Esophagus mucosa (tissue), 1 donor: ENCODE data around the gene CNN3. TPM values are rescaled to one million over a fixed set of nuclear protein-coding genes. Genes with fewer than 3 reads are reported as not detected.
A peak's percentile ranks its signal among the peaks of the same experiment; 100 is the strongest.

ENCODE experiments used
- ATAC-seq: fragments of 200-7000 bp; cut with Tn5 transposase; one replicate; pipeline ENCODE4 v1.9.1; 2020
- total RNA-seq: library from RNA; stranded (reverse); gene quantifications from one replicate; pipeline ENCODE4 v1.2.4, GENCODE V29; 2023
- donor health status: DM: yes; HTN: yes; CAD: no.

The CNN3 gene
- 136 TPM for total RNA-seq

GRCh38 chr1:94926915-94927404, at the start of gene CNN3:
TSS of gene CNN3 (minus strand) at chr1:94927110. CDS start at chr1:94926894, 216 bp downstream.
- peak; percentile 95 for ATAC-seq

GRCh38 chr1:94974824-94975223, 47.9 kb upstream of the CNN3 start:
- peak; percentile 79 for ATAC-seq

- no peak for ATAC-seq
These were observed 47.3 kb upstream of the CNN3 start for GRCh38 chr1:94974241-94974640.

GRCh38 chr1:94973309-94973922, 46.5 kb upstream of the CNN3 start:
- no peak for ATAC-seq

- ATAC-seq, result peak; percentile 47
These were observed 44.6 kb upstream of the CNN3 start for GRCh38 chr1:94971491-94971924.

- no peak for ATAC-seq
These were observed 43.9 kb upstream of the CNN3 start for GRCh38 chr1:94970783-94971182.

GRCh38 chr1:94969137-94969536, 42.2 kb upstream of the CNN3 start:
- no peak for ATAC-seq

GRCh38 chr1:94966033-94966432, 39.1 kb upstream of the CNN3 start:
- ATAC-seq, result no peak

- no peak for ATAC-seq
These were observed 37.0 kb upstream of the CNN3 start for GRCh38 chr1:94963864-94964263.

GRCh38 chr1:94962409-94963265, 35.7 kb upstream of the CNN3 start:
- ATAC-seq, result peak; percentile 38

- ATAC-seq, result no peak
These were observed 35.1 kb upstream of the CNN3 start for GRCh38 chr1:94961988-94962387.

GRCh38 chr1:94961582-94961981, 34.7 kb upstream of the CNN3 start:
- ATAC-seq, result no peak

GRCh38 chr1:94958081-94958480, 31.2 kb upstream of the CNN3 start:
- no peak for ATAC-seq

GRCh38 chr1:94955767-94956632, 29.1 kb upstream of the CNN3 start:
- ATAC-seq, result peak; percentile 70

GRCh38 chr1:94954263-94955220, 27.6 kb upstream of the CNN3 start:
- ATAC-seq, result no peak

GRCh38 chr1:94953746-94954145, 26.8 kb upstream of the CNN3 start:
- ATAC-seq, result no peak

- no peak for ATAC-seq
These were observed 26.2 kb upstream of the CNN3 start for GRCh38 chr1:94953107-94953506.

GRCh38 chr1:94952539-94952938, 25.6 kb upstream of the CNN3 start:
- ATAC-seq, result no peak

GRCh38 chr1:94951509-94952208, 24.7 kb upstream of the CNN3 start:
- peak; percentile 77 for ATAC-seq

- ATAC-seq, result no peak
These were observed 24.1 kb upstream of the CNN3 start for GRCh38 chr1:94951046-94951445.
